GM19438 (cell line): ENCODE data around the gene HTRA3.

Experiments used
- ATAC-seq: cut with Tn5 transposase; IDR thresholded peaks from one replicate; pipeline ENCODE4 v1.9.1; 2021; ENCODE audit warnings: low read depth; ENCODE audit not compliant: unreplicated experiment

The HTRA3 gene

DNA sequence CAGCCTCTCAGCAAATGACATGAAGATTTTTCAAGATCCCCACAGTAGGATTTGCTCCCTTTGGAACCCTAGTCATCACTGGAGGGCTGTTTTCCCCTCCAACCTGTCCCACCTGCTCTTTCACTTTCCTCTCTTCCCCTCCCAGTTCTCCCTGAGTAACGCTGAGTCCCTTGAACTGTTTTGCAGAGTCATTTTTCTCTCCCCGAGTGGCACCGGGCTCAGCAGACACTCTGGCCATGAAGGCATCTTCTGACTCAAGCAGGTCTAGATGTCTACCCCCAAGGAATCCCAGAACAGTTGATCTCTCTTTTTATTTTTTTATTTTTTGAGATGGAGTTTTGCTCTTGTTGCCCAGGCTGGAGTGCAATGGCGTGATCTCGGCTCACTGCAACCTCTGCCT, 52.2 kb downstream of the HTRA3 start:
- ATAC-seq: no peak

DNA sequence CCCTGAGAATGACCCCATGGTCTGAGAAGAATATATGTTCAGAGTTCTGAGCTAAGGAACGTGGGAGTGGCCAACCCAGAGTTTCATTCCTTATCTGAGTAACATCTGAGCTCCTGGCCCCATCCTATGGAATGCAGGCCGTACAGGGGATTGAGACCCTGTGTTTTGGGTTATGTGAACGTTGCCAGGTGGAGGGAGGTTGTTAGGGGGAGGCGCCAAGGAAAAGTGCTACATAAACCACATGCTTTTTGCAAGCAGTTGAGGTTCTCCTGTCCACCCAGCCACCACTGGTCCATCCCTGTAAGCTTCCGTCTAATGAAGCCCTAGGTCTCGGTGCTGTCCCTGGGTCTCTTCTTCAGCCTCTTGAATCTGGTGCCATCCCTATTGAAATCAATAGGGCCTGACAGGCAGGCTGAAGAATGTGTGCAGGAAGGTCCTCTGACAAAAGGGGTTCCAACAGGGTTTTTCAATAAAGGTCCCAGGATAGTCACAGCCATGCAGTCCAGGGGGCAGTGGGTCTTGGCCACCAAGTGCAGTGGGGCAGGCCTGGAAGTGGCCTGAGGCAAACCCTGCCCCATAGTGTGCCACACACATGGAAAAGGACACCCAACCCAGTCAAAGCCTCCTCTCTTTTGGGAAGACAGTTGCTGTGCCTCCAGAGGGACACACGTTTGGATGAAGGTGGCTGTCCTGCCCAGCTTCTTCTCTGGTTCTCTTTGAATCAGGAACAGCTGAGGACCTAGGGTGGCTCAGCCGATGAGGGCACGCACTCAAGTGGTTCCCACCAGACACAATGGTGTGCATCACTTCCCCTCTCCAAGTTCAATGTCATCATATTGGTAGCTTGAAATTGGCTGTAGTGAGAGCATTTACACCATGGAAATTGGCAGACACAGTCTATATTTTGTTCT, 53.5 kb downstream of the HTRA3 start:
- no peak for ATAC-seq

DNA sequence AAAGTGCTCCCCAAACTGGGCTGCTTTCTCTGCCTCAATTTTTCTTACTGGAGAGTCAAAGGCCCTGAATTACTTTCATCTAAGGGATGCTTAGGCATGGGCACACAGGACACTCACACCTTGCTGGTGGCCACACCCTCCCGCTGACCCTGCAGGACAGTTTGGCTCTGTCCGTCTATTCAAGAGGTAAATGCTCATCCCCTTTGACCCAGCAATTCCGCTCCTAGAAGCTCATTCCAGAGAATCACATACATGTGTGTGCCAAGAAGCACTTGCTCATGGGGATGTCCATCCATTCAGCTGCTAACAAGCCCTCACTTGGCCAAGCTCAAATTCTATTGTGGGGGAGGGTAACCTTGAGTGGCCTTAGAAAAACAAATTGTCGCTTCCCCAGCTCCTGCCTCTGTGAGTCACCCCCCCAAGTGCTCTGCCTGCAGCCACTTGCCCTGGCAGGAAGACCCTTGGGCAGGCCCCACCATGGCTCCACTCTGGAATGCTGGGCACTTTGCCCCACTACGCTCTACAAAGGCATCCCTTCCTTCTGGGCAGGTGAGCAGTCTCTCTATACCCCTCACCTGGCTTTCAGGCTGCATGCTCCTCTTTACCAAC, 54.5 kb downstream of the HTRA3 start:
- no peak for ATAC-seq

DNA sequence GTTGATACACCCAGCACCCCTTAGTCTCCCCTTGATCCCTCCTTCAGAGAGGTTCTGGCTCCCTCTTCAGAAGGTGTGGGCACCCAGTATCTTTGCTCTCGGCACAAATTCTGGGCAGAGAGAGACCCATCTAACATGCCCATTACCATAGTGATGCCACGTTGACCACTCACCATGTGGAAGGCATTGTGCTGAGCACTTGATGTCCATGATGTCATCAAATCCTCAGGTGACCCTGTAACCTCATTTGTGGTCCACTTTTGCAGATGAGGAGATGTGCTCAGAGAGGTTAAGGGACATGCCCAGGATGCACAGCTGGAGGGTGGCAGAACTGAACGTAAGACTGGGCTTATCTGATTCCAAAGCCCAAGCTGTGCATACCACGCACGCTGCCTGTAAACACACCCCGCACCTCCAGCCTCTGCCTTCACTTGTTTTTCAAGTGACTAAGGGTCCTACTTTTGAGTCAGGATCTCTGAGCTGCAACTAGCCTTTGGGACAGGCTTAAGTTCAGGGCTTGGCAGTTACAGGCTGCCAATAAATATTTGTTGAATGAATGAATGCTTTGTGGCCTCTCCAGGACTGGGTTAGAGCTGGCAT, 55.2 kb downstream of the HTRA3 start:
- ATAC-seq: no peak

DNA sequence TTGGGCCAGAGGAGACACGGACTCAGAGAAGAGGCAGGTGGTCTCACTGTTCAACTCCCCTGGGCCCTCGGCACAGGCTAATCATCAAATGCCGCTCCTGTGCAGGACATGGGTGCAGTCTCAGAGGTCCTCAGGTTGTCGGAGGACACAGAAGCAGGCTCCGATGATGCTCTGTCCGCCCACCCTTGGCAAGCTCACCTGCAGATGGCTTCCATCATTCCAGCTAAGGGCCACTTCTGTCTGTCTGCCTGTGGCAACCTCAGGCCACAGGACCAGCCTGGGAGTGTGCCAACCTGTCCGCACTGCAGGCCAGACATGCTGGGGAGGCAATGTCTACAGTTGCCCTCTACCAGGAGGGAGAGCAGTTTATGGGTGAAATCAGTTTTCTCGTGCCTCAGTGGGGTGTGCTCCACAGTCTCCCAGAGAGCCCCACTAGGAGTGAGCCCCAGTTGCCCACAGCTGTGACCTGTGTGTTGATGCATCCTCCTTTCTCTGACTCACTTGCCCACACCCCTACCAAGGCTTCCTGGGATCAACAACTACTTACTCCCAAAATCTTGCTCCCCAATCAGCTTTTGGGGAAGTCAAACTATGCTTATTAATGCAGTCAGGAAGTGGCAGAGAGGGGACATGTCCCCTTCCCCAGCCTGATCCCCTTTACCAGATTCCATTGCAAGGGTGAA, 55.9 kb downstream of the HTRA3 start:
- ATAC-seq: no peak

DNA sequence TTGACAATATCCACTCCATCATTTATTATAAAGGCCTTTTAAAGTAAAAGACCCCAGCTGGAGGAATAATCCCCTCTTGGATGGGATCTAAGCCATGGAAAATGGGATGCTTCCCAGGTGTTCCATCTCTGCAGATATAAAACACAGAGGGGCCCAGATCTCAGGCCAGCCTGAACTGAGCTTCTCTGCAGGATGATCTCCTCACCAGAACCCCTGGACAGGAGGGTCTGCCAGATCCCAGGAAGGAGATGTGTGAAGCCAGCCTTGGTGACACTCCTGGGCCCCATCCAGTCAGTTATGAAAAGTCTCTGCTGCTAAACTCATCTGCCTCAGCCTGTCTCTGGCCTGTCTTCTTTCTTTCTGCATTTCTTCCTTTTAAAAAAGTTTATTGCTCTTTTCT, 56.7 kb downstream of the HTRA3 start:
- no peak for ATAC-seq

DNA sequence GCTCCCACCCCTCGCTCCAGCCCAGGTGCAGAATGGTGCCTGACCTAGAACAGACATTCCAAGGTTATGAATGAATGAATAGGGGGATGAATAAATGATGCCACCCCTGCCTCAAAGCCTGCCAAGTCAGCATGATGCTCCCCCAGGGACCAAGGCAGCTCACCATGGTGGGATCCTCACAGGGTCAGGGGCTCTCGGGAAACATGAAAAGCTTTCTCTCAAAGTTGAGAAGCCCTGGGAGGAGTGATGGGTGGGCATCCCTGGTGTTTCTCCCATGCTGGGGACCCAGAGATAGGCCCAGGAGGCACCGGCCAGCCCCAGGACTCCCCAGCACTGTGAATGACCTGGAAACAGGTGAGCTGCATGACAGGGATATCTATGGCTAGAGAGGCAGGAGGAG, 58.9 kb downstream of the HTRA3 start:
- ATAC-seq: no peak

DNA sequence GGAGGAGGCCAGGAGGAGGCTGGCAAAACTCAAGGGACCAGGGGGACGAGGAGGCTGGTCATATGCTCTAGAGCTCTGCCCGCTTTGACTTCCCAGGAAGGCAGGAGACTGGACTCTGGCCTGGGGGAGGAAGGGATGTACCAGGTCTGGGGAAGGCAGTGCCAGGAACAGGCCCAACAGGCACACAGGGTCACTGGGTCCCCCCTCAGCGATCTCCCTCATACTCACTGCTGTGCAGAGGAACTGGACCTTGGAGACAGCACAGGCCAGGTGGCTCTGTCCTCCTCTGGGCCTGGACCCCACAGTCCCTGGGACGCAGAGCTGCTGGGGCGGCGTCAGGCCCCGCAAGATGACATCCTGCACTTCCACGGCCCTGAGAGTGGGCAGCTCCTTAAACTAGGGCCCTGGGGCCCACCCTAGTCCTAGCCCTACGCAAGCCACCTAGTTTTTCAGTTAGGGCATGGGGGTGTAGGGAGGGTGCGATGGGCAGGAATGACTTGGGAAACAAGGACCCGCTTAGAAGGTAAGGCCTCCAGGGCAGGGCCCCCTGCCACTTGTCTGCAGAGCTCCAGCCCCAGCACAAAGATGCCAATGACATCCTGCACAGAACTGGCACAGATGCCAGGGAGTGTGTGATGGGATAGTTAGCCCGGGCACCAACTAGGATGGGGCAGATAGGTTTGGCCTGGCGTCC, 59.5 kb downstream of the HTRA3 start:
- ATAC-seq: no peak

DNA sequence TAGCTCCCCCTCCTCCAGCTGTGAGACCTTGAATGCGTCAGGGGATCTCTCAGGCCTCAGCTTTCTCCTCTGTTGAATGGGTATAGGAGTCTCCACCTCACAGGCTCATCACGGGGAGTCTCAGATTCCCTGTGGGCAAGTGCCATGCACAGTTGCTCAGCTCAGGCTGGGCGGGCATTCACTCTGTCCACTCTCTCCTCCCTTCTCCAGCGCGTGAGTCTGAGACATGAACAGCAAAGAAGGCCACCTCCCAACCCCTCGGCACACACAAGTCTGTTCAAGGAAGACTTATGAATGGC, 60.0 kb downstream of the HTRA3 start:
- ATAC-seq: no peak

DNA sequence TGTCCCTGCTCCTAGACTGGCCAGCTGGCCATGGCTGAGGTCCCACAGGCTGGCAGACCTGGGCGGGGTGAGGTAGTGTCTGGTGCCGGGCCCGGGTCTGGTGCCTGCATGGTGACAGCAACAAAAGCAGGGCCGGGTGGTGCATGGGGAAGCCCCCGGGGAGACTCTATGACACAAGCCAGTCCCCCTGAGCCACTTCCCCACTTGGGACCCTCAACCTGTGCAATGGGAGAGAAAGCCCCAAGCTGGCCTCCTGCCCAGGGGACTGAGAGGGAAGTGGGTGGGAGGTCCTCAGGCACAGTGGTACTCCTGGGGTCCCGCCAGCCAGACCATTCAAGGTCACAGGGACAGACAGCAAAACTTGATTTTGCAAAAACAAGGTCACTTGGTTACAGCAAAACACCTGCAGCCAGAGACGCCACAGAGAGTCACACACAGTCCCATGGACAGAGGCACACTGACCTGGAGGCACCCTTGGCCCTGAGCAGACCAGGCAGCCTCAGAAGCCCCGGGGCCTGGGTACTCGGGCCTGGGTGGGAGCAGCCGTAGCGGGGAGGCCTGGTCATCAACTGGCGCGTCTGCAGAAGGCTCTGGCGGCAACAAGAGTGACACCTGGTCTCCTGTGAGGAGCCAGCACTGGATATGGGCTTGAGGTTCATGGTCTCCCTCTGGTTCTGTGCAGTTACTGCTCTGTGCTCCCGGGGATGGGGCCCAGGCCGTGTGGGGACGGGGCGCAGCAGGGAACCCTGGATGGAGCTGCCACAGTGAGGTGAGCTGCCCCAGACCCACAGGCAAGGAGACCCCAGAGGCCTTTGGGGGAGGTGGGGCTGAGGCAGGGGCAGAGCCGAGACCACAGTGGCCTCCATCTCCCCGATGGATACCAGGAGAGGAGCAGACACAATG, 60.6 kb downstream of the HTRA3 start:
- ATAC-seq: no peak

DNA sequence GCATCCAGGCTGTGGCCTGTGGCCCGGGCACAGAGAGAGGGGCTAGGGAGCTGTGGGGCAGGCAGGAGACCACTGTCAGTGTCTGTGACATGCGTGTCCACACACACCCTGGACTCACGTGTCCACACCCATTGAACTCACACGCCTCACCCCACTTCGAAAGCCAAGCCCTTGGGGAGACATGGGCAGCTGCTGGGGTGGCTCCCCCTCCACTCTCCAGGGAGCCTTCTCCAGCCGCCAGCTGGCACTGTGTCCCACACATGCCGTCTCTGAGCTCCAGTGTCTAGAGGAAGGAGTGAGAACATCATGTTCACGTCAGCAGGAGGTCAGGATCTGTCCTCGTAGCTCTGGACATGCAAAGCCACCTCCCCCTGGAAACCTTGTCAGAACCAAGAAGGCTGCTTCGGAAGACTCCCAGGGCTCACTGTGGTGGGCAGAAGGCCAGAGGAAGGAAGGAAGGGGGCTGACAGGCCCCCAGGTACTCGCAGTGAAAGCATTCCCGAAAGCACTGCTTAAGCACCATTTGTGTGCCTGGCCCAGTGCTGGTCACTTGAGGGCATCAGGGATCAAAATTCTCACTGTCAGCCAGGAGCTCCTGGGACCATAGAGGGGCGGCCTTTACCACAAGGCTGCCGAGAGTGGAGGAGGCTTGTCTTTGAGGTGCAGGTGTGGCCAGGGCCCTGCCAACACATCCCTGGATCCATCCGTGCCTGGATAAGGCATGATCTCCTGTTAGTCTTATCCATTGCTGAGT, 61.4 kb downstream of the HTRA3 start:
- ATAC-seq: no peak

DNA sequence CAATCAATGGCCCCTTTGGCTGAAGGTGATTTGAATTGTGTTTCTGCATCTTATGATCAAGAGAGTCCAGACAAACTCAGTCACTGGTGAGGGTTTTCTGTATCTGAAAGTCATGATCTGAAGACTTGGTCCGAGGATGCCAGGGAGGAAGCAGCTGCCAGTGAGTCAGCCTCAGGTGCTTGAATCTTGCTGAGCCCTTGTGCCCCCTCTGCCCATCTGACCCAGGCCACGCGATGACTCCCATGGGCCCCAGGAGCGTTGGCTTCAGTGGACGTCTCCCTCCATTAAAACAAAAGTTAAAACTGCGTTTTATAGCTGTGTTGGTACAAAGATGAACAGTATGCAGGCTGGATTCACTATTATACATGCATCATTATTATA, 62.0 kb downstream of the HTRA3 start:
- ATAC-seq: no peak

DNA sequence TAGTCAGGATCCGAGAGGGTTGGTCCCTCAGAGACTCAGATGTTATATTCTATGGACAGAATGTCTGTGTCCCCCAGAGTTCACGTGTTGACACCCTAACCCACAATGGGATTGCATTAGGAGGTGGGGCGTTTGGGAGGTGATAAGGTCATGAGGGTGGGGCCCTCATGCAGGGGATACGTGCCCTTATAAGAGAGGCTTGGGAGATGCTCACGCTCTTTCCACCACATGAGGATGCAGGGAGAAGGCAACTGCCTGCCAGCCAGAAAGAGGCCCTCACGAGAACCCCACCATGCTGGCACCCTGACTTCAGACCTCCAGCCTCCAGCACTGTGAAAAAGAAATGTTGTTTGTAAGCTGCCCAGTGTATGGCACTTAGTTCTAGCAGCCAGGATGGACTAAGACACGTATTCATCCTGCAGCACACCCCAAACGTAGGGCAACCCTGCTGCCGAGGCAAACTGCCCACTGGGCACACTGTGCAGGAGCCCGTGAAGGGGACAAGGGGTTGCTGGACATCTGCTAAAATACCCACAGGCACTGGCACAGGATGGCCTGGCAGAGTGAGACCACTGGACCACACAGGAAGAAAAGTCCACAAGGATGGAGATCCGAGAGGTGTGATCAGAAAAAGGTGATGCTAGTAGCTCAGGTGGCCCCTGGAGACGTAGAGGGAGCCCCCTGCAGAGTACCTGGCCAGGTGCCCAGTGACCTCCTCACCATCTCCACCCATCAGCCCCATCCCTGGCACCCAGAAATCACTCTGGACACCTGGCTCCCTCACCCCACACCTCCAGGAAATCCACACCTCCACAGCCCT, 62.7 kb downstream of the HTRA3 start:
- ATAC-seq: no peak

DNA sequence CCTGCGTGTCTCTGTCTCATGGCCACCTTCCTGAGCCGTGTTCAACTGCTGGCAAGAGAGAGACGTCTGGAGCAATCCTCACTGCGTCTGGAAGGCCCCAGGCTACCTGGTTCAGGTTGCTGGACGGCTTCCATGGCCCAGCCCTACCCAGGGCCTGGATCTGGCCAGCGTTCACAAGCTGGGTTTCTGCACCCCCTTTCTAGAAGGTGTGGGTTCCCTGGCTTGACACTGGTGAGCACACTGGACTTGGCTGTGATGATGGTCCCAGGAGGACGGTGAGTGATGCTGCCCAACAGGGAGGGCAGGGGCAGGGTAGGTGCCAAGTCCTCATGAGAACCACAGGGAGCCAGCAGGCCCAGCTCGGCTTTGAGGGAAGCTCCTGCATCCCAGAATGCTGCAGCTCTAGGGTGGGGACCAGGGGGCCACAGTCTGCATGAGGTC, 63.4 kb downstream of the HTRA3 start:
- no peak for ATAC-seq

DNA sequence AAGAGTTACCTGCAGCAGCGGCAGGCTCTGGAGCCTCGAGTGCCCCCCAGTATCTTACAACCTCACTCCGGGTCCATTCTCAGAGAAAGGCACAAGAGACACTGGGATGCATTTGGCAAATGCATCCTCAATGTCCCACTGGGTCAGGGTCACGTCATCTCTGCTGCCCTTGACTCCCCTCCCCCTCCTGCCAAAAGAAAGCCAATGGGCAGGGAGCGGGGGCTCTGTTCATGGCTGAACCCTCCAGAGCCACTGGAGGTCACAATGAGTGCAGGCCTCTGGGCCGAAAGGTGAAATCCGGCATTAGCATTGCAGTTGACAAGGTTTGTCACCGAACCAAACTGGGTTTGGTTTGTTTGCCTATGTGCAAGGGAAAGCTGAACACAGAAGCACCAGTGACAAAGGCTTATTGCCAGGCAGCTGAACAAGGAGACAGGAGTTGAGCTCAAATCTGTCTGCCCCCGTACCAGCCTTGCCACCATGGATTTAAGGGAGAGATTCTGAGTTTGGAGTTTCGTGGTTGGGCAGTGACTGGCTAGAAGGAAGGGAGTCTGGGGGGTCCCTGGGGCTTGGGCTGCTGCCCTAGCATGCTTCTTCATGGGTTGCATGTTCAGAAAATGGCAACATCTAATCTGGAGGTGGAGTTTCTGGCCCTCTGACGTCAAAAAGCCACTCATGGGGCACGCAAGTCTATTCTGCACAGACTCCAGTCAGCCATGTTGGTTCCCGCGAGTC, 64.3 kb downstream of the HTRA3 start:
- ATAC-seq: no peak

DNA sequence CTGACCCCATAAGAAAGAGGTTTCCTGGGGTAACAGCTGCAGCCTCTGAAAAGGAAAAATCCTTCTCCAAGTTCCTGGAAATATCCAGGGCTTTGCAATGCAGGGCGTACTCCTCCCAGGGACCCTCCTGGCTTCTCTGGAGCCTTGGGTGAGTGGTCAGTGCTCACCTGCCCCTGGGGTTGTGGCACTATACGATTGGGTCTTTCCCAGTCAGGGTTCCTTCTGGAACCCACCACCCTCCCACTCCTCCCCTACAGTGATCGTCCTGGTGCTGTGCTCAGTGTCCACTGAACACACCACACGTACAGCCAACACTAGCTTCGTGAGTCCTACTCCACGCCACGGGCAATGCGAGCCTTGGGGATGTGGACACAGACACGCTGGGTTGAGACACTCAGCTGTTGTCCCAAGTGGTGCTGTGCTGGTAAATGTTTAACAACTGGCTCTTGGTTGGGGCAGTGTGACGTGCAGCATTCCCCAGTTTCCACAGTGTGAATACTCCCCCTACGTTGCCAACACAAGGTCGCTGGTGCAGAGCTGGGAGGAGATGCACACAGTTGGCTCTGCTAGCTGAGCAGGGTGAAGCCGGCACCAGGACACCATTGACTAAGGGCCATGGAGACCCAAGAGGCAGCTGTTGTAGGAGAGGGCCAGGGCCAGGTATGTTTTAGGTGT, 65.4 kb downstream of the HTRA3 start:
- ATAC-seq: no peak

DNA sequence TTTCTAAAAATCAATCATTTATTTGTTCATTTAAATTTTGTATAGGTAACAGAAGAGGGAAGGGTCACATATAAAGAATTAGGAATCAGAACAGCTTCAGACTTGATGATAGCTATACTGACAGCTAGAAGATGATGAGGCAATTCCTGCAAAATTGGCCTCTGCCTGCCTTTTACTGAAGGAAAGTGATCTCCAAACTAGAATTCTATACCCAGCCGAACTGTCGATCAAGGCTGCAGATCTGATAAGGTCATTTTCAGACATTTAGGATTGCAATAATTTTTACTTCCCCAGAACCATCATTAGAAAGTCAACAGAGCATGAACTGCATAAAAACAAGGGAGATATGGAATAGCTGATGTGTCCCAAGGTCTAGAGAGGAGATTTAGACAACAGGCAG, 66.3 kb downstream of the HTRA3 start:
- no peak for ATAC-seq
